ENCODE results near the gene AMT.
"Not testable (repeated sequence)": the region's sequence is repeated elsewhere in the genome, so short reads cannot be mapped to it uniquely, and the experiment has no call there.

AMT gene

GRCh38 chr3:49411968-49412631, 10.2 kb downstream of the AMT start, which contains the start of the genes RHOA and TCTA:
Gene RHOA (minus strand): TSS chr3:49411976. CDS start chr3:49375589, 36,387 bp downstream.
Gene TCTA (plus strand): TSS chr3:49412423. CDS start chr3:49412427, 4 bp downstream.
- H3K36me3 ChIP-seq (ENCODE audit: insufficient read depth, insufficient read length, low read length), result peaks cover 34% of the 10 kb centered on the region
- peak; percentile 98 for DNase-seq (ENCODE audit: low read depth, low spot score)
- TF ChIP-seq SUZ12 (IDR thresholded peaks at IDR 0.05; ENCODE audit: extremely low read depth, insufficient read depth, insufficient read length), result no peak
- TF ChIP-seq ZNF274 (IDR thresholded peaks at IDR 0.05; ENCODE audit: low read depth, low read length), result no peak
- no peak for TF ChIP-seq YY1 (IDR thresholded peaks at IDR 0.05; ENCODE audit: insufficient read depth, insufficient read length)
- H3K9ac ChIP-seq (ENCODE audit: insufficient read length, low read depth), result peak within 1 kb of the TSS; percentile 99
- H3K27me3 ChIP-seq (ENCODE audit: insufficient read depth, insufficient read length), result no peaks in the 10 kb centered on the region
- H3K9me3 ChIP-seq (ENCODE audit: insufficient read depth, low read length), result no peaks in the 10 kb centered on the region
- peaks cover 8% of the 10 kb centered on the region for H3K4me1 ChIP-seq (ENCODE audit: insufficient read depth, insufficient read length)
- peak within 1 kb of the TSS; percentile 92 for H3K4me3 ChIP-seq (ENCODE audit: insufficient read length, low read depth)

DNA sequence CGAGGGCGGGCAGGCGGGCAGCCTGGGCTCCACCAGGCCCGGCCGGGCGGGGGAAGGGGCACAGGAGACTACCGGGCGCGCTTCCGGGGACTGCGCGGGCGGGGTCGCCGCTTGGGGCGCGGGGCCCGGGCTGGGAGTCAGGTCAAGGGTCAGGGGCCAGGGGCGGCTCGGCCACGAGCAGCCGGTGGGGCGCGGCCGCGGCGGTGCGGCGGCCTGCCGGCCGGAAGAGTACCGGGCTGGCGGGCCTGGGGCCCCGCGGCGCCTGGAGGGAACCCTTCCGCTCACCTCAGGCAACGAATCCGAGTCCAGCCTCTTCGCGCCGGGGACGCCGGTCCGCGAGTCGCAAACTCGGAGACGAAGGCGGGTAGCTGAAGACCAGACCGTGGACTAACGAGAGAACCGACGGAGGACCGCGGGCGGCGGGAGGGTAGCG, 10.7 kb downstream of the AMT start:
- no peak for DNase-seq (ENCODE audit: low read depth, low spot score)
- peak overlapping the region; percentile 92 for H3K4me3 ChIP-seq (ENCODE audit: insufficient read length, low read depth)
- H3K9me3 ChIP-seq (ENCODE audit: insufficient read depth, low read length), result no peaks in the 10 kb centered on the region
- TF ChIP-seq YY1 (IDR thresholded peaks at IDR 0.05; ENCODE audit: insufficient read depth, insufficient read length) (no peak), ZNF274 (IDR thresholded peaks at IDR 0.05; ENCODE audit: low read depth, low read length) (no peak), SUZ12 (IDR thresholded peaks at IDR 0.05; ENCODE audit: extremely low read depth, insufficient read depth, insufficient read length) (no peak)
- no peaks in the 10 kb centered on the region for H3K27me3 ChIP-seq (ENCODE audit: insufficient read depth, insufficient read length)
- peaks cover 3% of the 10 kb centered on the region for H3K4me1 ChIP-seq (ENCODE audit: insufficient read depth, insufficient read length)
- peak overlapping the region; percentile 99 for H3K9ac ChIP-seq (ENCODE audit: insufficient read length, low read depth)
- peaks cover 32% of the 10 kb centered on the region for H3K36me3 ChIP-seq (ENCODE audit: insufficient read depth, insufficient read length, low read length)

- DNase-seq (ENCODE audit: low read depth, low spot score), result no peak
These were observed 11.3 kb downstream of the AMT start for GRCh38 chr3:49410846-49411534.

DNA sequence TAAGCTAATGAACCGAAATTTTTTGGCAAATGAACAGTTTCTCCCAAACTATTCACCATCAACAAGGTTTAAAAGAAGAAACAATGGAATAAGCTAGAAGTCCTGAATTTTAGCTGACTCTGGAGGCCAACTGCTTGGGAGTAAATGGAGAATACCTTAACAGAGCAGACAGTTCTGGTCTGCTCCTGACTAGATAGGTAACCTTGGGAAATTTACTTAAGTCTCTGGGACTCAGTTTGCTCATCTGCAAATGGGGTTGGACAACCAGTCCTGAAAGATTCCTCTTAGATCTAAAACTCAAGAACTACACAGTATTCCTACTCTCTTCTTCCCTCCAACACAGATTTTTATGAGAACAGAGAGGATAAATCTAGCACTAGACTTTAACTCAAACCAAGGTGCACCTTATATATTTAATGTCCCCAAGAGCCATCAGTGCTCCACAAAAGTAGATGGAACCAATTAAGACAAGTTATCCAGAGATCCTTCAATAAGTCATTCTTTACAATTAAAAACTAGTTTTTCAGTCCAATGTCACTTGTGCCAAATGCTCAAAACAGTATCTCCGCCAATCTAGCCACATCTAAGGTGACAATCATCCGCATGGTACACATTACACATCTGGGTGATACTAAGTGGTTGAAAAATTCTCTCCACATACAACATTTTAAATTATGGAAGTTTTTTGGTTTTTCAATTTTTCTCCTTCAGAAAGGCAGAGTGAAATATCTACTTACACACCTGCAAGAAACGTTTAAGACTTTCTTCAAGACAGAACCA, 12.0 kb downstream of the AMT start:
- peak overlapping the region; percentile 99 for H3K9ac ChIP-seq (ENCODE audit: insufficient read length, low read depth)
- H3K4me1 ChIP-seq (ENCODE audit: insufficient read depth, insufficient read length), result peaks cover 3% of the 10 kb centered on the region
- TF ChIP-seq ZNF274 (IDR thresholded peaks at IDR 0.05; ENCODE audit: low read depth, low read length) (no peak), YY1 (IDR thresholded peaks at IDR 0.05; ENCODE audit: insufficient read depth, insufficient read length) (no peak), SUZ12 (IDR thresholded peaks at IDR 0.05; ENCODE audit: extremely low read depth, insufficient read depth, insufficient read length) (no peak)
- peak overlapping the region; percentile 92 for H3K4me3 ChIP-seq (ENCODE audit: insufficient read length, low read depth)
- no peaks in the 10 kb centered on the region for H3K9me3 ChIP-seq (ENCODE audit: insufficient read depth, low read length)
- H3K36me3 ChIP-seq (ENCODE audit: insufficient read depth, insufficient read length, low read length), result peaks cover 22% of the 10 kb centered on the region
- DNase-seq (ENCODE audit: low read depth, low spot score), result no peak
- H3K27me3 ChIP-seq (ENCODE audit: insufficient read depth, insufficient read length), result no peaks in the 10 kb centered on the region

More at GRCh38 chr3:49410846-49411534, 11.3 kb downstream of the AMT start:
- no peaks in the 10 kb centered on the region for H3K9me3 ChIP-seq (ENCODE audit: insufficient read depth, low read length)
- peaks cover 29% of the 10 kb centered on the region for H3K36me3 ChIP-seq (ENCODE audit: insufficient read depth, insufficient read length, low read length)
- peak overlapping the region; percentile 92 for H3K4me3 ChIP-seq (ENCODE audit: insufficient read length, low read depth)
- H3K27me3 ChIP-seq (ENCODE audit: insufficient read depth, insufficient read length), result no peaks in the 10 kb centered on the region
- TF ChIP-seq YY1 (IDR thresholded peaks at IDR 0.05; ENCODE audit: insufficient read depth, insufficient read length), result no peak
- TF ChIP-seq ZNF274 (IDR thresholded peaks at IDR 0.05; ENCODE audit: low read depth, low read length), result no peak
- TF ChIP-seq SUZ12 (IDR thresholded peaks at IDR 0.05; ENCODE audit: extremely low read depth, insufficient read depth, insufficient read length), result no peak
- H3K4me1 ChIP-seq (ENCODE audit: insufficient read depth, insufficient read length), result peaks cover 3% of the 10 kb centered on the region
- peak overlapping the region; percentile 99 for H3K9ac ChIP-seq (ENCODE audit: insufficient read length, low read depth)

DNA sequence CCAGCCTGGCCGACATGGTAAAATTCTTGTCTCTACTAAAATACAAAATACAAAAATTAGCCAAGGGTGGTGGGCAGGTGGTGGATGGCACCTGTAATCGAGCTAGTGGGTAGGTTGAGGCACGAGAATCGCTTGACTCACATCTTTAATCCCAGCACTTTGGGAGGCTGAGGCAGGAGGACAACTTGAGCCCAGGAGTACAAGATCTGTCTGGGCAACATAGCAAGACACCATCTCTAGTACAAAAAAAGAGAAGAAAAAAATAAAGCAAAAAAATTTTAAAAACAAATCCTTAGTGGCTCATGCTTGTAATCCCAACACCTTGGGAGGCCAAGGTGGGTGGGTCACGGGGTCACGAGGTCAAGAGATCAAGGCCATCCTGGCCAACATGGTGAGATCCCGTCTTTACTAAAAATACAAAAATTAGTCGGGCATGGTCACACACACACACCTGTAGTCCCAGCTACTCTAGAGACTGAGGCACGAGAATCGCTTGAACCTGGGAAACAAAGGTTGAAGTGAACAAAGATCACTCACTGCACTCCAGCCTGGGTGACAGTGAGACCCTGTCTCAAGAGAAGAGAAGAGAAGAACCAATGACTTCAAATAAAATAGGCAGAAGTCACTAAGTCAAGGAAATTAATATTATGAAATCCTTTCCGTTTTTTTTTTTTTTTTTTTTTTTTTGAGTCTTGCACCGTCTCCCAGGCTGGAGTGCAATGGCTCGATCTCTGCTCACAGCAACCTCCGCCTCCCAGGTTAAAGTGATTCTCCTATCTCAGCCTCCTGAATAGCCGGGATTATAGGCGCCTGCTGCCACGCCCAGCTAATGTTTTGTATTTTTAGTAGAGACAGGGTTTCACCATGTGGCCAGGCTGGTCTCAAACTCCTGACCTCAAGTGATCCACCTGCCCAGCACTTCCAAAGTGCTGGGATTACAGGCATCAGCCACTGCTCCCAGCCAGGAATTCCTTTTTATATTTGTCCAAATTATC, 15.4 kb downstream of the AMT start:
- no peak for TF ChIP-seq ZNF274 (IDR thresholded peaks at IDR 0.05; ENCODE audit: low read depth, low read length)
- no peak for TF ChIP-seq YY1 (IDR thresholded peaks at IDR 0.05; ENCODE audit: insufficient read depth, insufficient read length)
- TF ChIP-seq SUZ12 (IDR thresholded peaks at IDR 0.05; ENCODE audit: extremely low read depth, insufficient read depth, insufficient read length), result no peak
- H3K27me3 ChIP-seq (ENCODE audit: insufficient read depth, insufficient read length), result no peaks in the 10 kb centered on the region
- H3K4me3 ChIP-seq (ENCODE audit: insufficient read length, low read depth), result no peak overlapping the region
- H3K4me1 ChIP-seq (ENCODE audit: insufficient read depth, insufficient read length), result no peaks in the 10 kb centered on the region
- no peak overlapping the region for H3K9ac ChIP-seq (ENCODE audit: insufficient read length, low read depth)
- DNase-seq (ENCODE audit: low read depth, low spot score), result no peak
- H3K9me3 ChIP-seq (ENCODE audit: insufficient read depth, low read length), result no peaks in the 10 kb centered on the region
- H3K36me3 ChIP-seq (ENCODE audit: insufficient read depth, insufficient read length, low read length), result peaks cover 21% of the 10 kb centered on the region

- not testable (repeated sequence) for H3K27me3 ChIP-seq (ENCODE audit: insufficient read depth, insufficient read length); H3K9me3 ChIP-seq (ENCODE audit: insufficient read depth, low read length); DNase-seq (ENCODE audit: low read depth, low spot score); H3K9ac ChIP-seq (ENCODE audit: insufficient read length, low read depth); H3K4me3 ChIP-seq (ENCODE audit: insufficient read length, low read depth); H3K4me1 ChIP-seq (ENCODE audit: insufficient read depth, insufficient read length)
- peaks cover 31% of the 10 kb centered on the region for H3K36me3 ChIP-seq (ENCODE audit: insufficient read depth, insufficient read length, low read length)
These were observed 16.7 kb downstream of the AMT start for GRCh38 chr3:49405570-49405969.

All from NT2/D1 (cell line).